ENCODE data around the gene MAPK1. TPM values are rescaled to one million over a fixed set of nuclear protein-coding genes. Genes with fewer than 3 reads are reported as not detected.
A peak's percentile ranks its signal among the peaks of the same experiment; 100 is the strongest.

Gene MAPK1
- total and polyA plus RNA-seq, 9 of the 15 experiments (the other 6 are each of a cell fraction or from before 2014, with no cell fraction given) = 46.3 to 575 (median 283) TPM

- 0 out of 2 replicates have a peak, but pooled peaks have one; percentile 7 for TF ChIP-seq FOXP1 (CRISPR knock-in tag; IDR thresholded peaks at IDR 0.05)
- TF ChIP-seq ATF2 (CRISPR knock-in tag; IDR thresholded peaks at IDR 0.05) = 0 out of 2 replicates have a peak, but pooled peaks have one; percentile 15
- peak; percentile 94 for TF ChIP-seq ZNF121 (CRISPR knock-in tag; conservative IDR thresholded peaks at IDR 0.05)
- TF ChIP-seq MLX (CRISPR knock-in tag; conservative IDR thresholded peaks at IDR 0.05) = 0 out of 4 replicates have a peak, but pooled peaks of 1 of the 2 experiments have one; percentile 24
- TF ChIP-seq SRF (CRISPR knock-in tag; IDR thresholded peaks at IDR 0.05) = 0 out of 4 replicates have a peak, but pooled peaks of 1 of the 2 experiments have one; percentile 17
- TF ChIP-seq SMC3 (conservative IDR thresholded peaks at IDR 0.05; ENCODE audit: insufficient read depth, low read depth, low read length) = 0 out of 2 replicates have a peak, but pooled peaks have one; percentile 11
- TF ChIP-seq PPARD (CRISPR knock-in tag; IDR thresholded peaks at IDR 0.05) = 0 out of 2 replicates have a peak, but pooled peaks have one; percentile 25
- TF ChIP-seq ARHGAP35 (IDR thresholded peaks at IDR 0.05; ENCODE audit: partially characterized antibody) = peak; percentile 35
- peak; percentile 84; the same call in 1 of the 2 replicates for TF ChIP-seq OTX1 (CRISPR knock-in tag; IDR thresholded peaks at IDR 0.05)
- peak; percentile 49; the same call in 1 of the 2 replicates for TF ChIP-seq LARP7 (IDR thresholded peaks at IDR 0.05)
- TF ChIP-seq THAP12 (CRISPR knock-in tag; IDR thresholded peaks at IDR 0.05) = peak; percentile 82; the same call in 1 of the 2 replicates
- TF ChIP-seq ZBTB1 (CRISPR knock-in tag; IDR thresholded peaks at IDR 0.05; ENCODE audit: borderline replicate concordance, low read depth) = peak; percentile 34; the same call in 1 of the 2 replicates
- 0 out of 2 replicates have a peak, but pooled peaks have one; percentile 37 for TF ChIP-seq USF2 (CRISPR knock-in tag; IDR thresholded peaks at IDR 0.05)
- TF ChIP-seq BCOR (IDR thresholded peaks at IDR 0.05) = peak; percentile 49; the same call in 1 of the 2 replicates
- TF ChIP-seq TAL1 (IDR thresholded peaks at IDR 0.05) = peak; percentile 4; the same call in 1 of the 2 replicates
Observed at GRCh38 chr22:21914033-21914642, 46.7 kb upstream of the MAPK1 start (continued).
